ENCODE results near the gene SPAG8. TPM values are rescaled to one million over a fixed set of nuclear protein-coding genes. Genes with fewer than 3 reads are reported as not detected.
A peak's percentile ranks its signal among the peaks of the same experiment; 100 is the strongest.

SPAG8 gene
- total RNA-seq, 1 donor from 2014 or later: 3.2 TPM

DNA sequence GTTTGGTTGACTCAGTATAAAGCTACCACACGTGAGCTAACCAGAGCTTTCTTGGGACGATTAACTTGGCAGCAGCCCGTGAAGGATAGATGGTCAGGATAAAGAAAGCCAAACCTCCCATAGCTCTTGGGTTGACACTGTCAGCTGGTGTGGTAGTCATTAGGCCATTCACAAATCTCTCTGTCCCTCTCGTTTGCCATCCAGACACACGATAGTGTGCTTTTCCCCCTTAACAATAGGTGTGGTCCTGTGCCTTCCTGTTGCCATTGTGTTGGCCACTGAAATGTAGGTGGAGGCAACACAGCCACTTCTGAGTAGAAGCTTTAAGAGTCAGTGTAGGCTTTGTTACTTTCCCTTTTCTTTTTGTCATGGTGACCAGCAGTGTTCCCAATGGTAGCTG is 46.4 kb upstream of the SPAG8 start:
- peaks cover 2% of the 10 kb centered on the region for H3K36me3 Mint-ChIP-seq (ENCODE audit: insufficient read depth)
- no peak overlapping the region for H3K27ac Mint-ChIP-seq
- peaks cover 38% of the 10 kb centered on the region for H3K27me3 Mint-ChIP-seq
- no peak overlapping the region for H3K4me3 Mint-ChIP-seq (ENCODE audit: low read depth)
- no peak for DNase-seq (ENCODE audit: low spot score, unreplicated experiment)
- H3K9me3 Mint-ChIP-seq (ENCODE audit: low read depth): no peaks in the 10 kb centered on the region
- TF ChIP-seq, protein P1, sequence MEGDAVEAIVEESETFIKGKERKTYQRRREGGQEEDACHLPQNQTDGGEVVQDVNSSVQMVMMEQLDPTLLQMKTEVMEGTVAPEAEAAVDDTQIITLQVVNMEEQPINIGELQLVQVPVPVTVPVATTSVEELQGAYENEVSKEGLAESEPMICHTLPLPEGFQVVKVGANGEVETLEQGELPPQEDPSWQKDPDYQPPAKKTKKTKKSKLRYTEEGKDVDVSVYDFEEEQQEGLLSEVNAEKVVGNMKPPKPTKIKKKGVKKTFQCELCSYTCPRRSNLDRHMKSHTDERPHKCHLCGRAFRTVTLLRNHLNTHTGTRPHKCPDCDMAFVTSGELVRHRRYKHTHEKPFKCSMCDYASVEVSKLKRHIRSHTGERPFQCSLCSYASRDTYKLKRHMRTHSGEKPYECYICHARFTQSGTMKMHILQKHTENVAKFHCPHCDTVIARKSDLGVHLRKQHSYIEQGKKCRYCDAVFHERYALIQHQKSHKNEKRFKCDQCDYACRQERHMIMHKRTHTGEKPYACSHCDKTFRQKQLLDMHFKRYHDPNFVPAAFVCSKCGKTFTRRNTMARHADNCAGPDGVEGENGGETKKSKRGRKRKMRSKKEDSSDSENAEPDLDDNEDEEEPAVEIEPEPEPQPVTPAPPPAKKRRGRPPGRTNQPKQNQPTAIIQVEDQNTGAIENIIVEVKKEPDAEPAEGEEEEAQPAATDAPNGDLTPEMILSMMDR (IDR thresholded peaks at IDR 0.05; ENCODE audit: unreplicated experiment): no peak
- peaks cover 3% of the 10 kb centered on the region for H3K4me1 Mint-ChIP-seq (ENCODE audit: low read depth)

DNA sequence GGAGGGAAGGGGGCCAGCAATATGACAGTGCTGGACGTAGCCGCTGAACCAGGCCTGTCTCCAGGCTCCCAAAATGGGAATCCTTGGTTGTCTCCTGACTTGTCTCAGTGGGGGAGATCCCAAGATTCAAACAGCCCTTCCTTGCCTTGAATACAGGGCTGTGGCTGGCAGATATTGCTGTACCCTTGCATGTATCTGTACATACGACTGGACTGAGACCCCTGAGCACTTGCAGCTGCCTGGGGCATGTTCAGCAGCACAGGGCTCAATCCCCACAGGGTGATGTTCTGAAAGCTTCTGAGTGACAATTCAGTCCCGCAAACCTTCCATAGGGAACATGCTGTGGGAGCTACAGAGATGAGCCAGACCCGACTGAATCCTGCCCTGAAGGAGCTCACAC is 44.8 kb upstream of the SPAG8 start:
- peaks cover 28% of the 10 kb centered on the region for H3K27me3 Mint-ChIP-seq
- TF ChIP-seq, protein P1 (IDR thresholded peaks at IDR 0.05; ENCODE audit: unreplicated experiment): no peak
- H3K4me3 Mint-ChIP-seq (ENCODE audit: low read depth): no peak overlapping the region
- no peak overlapping the region for H3K27ac Mint-ChIP-seq
- peak; percentile 2 for DNase-seq (ENCODE audit: low spot score, unreplicated experiment)
- no peaks in the 10 kb centered on the region for H3K9me3 Mint-ChIP-seq (ENCODE audit: low read depth)
- peaks cover 3% of the 10 kb centered on the region for H3K36me3 Mint-ChIP-seq (ENCODE audit: insufficient read depth)
- no peaks in the 10 kb centered on the region for H3K4me1 Mint-ChIP-seq (ENCODE audit: low read depth)

DNA sequence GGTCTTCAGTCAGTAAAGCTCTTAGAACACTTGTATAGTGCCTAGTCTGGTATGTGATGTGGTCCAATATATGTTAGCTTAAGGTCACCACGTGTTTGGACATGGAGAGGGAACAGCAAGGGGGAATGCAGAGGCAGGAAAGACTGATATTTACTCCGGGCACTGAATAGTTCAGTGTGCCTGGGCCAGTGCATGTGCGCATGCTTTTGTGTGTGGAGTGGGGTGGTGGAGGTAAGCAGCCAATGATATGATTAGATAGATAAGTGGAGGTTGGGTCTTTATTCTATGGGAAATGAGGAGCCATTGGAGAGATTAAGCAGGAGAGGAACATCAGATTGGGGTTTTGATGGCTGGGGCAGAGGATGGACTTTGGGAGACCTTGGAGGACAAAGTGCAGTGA is 44.1 kb upstream of the SPAG8 start:
- Mint-ChIP-seq H3K36me3 (ENCODE audit: insufficient read depth) (peaks cover 3% of the 10 kb centered on the region), H3K4me1 (ENCODE audit: low read depth) (no peaks in the 10 kb centered on the region), H3K4me3 (ENCODE audit: low read depth) (no peak overlapping the region), H3K9me3 (ENCODE audit: low read depth) (no peaks in the 10 kb centered on the region), H3K27me3 (peaks cover 24% of the 10 kb centered on the region), H3K27ac (no peak overlapping the region)
- no peak for DNase-seq (ENCODE audit: low spot score, unreplicated experiment)
- TF ChIP-seq, protein P1 (IDR thresholded peaks at IDR 0.05; ENCODE audit: unreplicated experiment): no peak

DNA sequence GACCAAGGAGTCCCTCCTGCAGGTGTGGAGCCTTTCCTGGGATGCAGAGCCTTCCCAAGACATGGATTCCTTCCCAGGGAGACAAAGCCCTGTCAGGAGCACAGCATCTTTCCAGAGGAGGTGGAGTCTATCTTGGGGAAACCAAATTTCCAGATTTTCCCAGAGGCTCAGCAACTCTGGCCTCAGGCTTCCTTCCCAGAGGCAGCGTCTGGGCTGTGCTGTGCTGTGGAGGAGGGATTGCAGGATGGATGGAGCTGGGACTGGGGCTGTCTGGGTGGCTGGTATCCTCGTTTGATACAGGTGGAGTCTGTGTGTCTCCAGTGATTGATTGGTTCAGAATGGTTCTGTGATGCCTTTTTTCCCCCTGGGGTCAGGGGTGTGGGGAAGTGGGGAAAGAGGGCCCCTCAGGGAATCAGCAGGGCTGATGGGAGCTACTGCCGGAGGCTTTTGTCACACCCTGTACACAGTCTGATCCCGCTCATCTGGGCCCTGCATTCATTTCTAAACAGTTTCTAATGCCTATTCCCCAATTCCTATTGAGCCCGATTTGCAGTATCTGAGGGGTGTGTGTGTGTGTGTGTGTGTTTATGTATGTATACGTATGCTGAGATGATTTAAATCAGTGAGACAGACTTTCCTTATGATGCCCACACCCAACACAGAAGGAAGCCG is 42.2 kb upstream of the SPAG8 start:
- Mint-ChIP-seq H3K9me3 (ENCODE audit: low read depth) (no peaks in the 10 kb centered on the region), H3K36me3 (ENCODE audit: insufficient read depth) (peaks cover 4% of the 10 kb centered on the region), H3K27ac (no peak overlapping the region), H3K27me3 (peaks cover 6% of the 10 kb centered on the region), H3K4me3 (ENCODE audit: low read depth) (no peak overlapping the region), H3K4me1 (ENCODE audit: low read depth) (no peaks in the 10 kb centered on the region)
- TF ChIP-seq, protein P1 (IDR thresholded peaks at IDR 0.05; ENCODE audit: unreplicated experiment): no peak
- peak; percentile 3 for DNase-seq (ENCODE audit: low spot score, unreplicated experiment)

DNA sequence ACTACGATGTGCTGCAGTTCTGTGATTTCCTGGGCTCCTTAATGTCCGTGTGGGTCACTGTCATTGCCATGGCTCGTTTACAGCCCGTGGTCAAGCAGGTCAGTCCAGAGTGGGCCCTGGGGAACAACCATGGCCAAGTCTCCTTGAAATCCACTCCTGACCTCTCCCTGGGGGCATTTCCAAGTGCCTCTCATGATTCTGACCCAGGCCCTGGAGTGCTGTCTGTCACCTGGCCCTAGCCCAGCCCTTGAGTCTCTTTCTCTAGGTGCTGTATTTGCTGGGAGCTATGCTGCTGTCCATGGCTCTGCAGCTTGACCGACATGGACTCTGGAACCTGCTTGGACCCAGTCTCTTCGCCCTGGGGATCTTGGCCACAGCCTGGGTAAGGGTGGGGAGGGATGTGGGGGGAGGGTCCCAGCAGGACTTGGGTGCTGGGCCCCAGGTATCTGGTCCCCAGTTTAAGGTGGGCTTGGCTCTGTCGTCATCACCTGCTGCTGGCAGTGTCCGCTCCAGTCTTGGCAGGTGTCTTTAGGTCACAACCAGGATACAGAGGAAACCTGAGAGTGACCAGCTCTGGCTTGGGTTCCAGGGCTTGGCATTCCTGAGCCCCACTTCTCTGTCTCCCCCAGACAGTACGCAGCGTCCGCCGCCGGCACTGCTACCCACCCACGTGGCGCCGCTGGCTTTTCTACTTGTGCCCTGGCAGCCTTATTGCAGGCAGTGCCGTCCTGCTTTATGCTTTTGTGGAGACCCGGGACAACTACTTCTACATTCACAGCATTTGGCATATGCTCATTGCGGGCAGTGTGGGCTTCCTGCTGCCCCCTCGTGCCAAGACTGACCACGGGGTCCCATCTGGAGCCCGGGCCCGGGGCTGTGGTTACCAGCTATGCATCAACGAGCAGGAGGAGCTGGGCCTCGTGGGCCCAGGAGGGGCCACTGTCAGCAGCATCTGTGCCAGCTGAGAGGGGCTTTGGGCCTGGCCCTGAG is 41.1 kb upstream of the SPAG8 start:
- H3K27ac Mint-ChIP-seq: no peak overlapping the region
- no peaks in the 10 kb centered on the region for H3K9me3 Mint-ChIP-seq (ENCODE audit: low read depth)
- peaks cover 5% of the 10 kb centered on the region for H3K27me3 Mint-ChIP-seq

More for the DNA sequence above, 41.1 kb upstream of the SPAG8 start:
- DNase-seq (ENCODE audit: low spot score, unreplicated experiment): peak; percentile 6
- peaks cover 5% of the 10 kb centered on the region for H3K36me3 Mint-ChIP-seq (ENCODE audit: insufficient read depth)
- no peak overlapping the region for H3K4me3 Mint-ChIP-seq (ENCODE audit: low read depth)
- TF ChIP-seq, protein P1 (IDR thresholded peaks at IDR 0.05; ENCODE audit: unreplicated experiment): no peak
- H3K4me1 Mint-ChIP-seq (ENCODE audit: low read depth): no peaks in the 10 kb centered on the region
